Islet of Langerhans (tissue), 1 donor: ENCODE measurements around the gene AANAT.

Experiments
- FAIRE-seq: peaks from one replicate; lab custom pipeline; 2011; peaks lifted over from hg19 to GRCh38; lab: Jason Lieb, UNC

AANAT gene

GRCh38 chr17:76467366-76467765, at the start of gene AANAT:
TSS of gene AANAT (plus strand) at chr17:76467603. CDS start at chr17:76468747, 1,144 bp downstream.
- no peak for FAIRE-seq

- FAIRE-seq = no peak
These were observed 47.7 kb upstream of the AANAT start for GRCh38 chr17:76419576-76420260.

- FAIRE-seq = no peak
These were observed 46.9 kb upstream of the AANAT start for GRCh38 chr17:76420356-76421043.

- no peak for FAIRE-seq
These were observed 46.4 kb upstream of the AANAT start for GRCh38 chr17:76421044-76421407.

- FAIRE-seq = no peak
These were observed 45.0 kb upstream of the AANAT start for GRCh38 chr17:76422406-76422805.

- no peak for FAIRE-seq
These were observed 44.5 kb upstream of the AANAT start for GRCh38 chr17:76422860-76423259.

GRCh38 chr17:76426853-76427252, 40.5 kb upstream of the AANAT start:
- no peak for FAIRE-seq

- no peak for FAIRE-seq
These were observed 39.7 kb upstream of the AANAT start for GRCh38 chr17:76427501-76428231.

- FAIRE-seq = no peak
These were observed 38.9 kb upstream of the AANAT start for GRCh38 chr17:76428511-76428910.

GRCh38 chr17:76431509-76431908, 35.9 kb upstream of the AANAT start:
- FAIRE-seq = no peak

- no peak for FAIRE-seq
These were observed 35.4 kb upstream of the AANAT start for GRCh38 chr17:76432004-76432403.

GRCh38 chr17:76432712-76433336, 34.6 kb upstream of the AANAT start:
- no peak for FAIRE-seq

- FAIRE-seq = no peak
These were observed 33.7 kb upstream of the AANAT start for GRCh38 chr17:76433693-76434092.

- FAIRE-seq = no peak
These were observed 32.5 kb upstream of the AANAT start for GRCh38 chr17:76434870-76435269.

- no peak for FAIRE-seq
These were observed 31.7 kb upstream of the AANAT start for GRCh38 chr17:76435751-76436150.

GRCh38 chr17:76437467-76438402, 29.7 kb upstream of the AANAT start:
- no peak for FAIRE-seq

GRCh38 chr17:76438906-76439305, 28.5 kb upstream of the AANAT start:
- FAIRE-seq = no peak

- FAIRE-seq = no peak
These were observed 28.0 kb upstream of the AANAT start for GRCh38 chr17:76439314-76439928.

GRCh38 chr17:76440751-76441362, 26.5 kb upstream of the AANAT start:
- FAIRE-seq = no peak

- no peak for FAIRE-seq
These were observed 25.6 kb upstream of the AANAT start for GRCh38 chr17:76441686-76442340.
